ENCODE data around the gene CLCN7. TPM values are rescaled to one million over a fixed set of nuclear protein-coding genes. Genes with fewer than 3 reads are reported as not detected.

CLCN7 gene, protein sequence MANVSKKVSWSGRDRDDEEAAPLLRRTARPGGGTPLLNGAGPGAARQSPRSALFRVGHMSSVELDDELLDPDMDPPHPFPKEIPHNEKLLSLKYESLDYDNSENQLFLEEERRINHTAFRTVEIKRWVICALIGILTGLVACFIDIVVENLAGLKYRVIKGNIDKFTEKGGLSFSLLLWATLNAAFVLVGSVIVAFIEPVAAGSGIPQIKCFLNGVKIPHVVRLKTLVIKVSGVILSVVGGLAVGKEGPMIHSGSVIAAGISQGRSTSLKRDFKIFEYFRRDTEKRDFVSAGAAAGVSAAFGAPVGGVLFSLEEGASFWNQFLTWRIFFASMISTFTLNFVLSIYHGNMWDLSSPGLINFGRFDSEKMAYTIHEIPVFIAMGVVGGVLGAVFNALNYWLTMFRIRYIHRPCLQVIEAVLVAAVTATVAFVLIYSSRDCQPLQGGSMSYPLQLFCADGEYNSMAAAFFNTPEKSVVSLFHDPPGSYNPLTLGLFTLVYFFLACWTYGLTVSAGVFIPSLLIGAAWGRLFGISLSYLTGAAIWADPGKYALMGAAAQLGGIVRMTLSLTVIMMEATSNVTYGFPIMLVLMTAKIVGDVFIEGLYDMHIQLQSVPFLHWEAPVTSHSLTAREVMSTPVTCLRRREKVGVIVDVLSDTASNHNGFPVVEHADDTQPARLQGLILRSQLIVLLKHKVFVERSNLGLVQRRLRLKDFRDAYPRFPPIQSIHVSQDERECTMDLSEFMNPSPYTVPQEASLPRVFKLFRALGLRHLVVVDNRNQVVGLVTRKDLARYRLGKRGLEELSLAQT
- 10 to 100 TPM; 36.6 to 42.1 (median 39.4) TPM for polyA plus RNA-seq (ENCODE audit: insufficient read length in 3 of 3)

DNA sequence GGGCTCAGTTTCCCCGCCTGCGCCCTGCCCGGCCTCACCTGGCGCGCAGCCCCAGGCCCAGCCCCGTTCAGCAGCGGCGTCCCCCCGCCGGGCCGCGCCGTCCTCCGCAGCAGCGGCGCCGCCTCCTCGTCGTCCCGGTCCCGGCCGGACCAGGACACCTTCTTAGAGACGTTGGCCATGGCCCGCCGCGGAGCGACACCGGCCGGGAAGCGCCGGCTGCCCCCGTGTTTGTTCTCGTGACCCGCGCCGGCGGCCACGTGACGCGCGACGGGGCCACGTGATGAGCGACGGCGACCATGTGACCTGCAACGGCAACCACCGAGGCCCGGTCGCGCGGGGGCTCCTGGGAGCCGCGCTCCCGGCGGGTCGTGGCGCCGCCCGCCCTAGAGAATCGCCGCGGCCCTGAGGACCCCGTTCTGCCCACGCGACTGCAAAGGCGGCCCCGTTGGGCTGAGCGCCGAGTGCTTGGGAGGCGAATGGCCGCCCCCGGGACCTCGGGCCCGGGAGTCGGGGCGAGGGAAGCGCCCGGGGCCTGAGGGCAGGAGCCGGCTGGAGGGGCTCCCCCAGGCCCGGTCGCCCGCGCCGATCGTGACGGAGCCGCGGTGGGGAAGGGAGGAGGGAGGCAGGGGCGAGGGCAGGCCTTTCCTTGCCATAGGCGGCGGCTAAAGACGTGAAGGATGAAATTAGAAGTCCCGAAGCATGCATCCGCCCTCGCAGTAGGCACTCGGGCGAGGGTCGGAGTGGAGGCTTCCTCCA, at the start of gene CLCN7:
CLCN7 (minus strand) TSS at position 233 of the 756 bp plus-strand sequence; CDS start at position 179, 54 bp downstream.
- DNase-seq (ENCODE audit: low read depth in 3 of 3, low spot score in 2 of 3): peak in 2 of 3 donors; percentile 64 to 71

DNA sequence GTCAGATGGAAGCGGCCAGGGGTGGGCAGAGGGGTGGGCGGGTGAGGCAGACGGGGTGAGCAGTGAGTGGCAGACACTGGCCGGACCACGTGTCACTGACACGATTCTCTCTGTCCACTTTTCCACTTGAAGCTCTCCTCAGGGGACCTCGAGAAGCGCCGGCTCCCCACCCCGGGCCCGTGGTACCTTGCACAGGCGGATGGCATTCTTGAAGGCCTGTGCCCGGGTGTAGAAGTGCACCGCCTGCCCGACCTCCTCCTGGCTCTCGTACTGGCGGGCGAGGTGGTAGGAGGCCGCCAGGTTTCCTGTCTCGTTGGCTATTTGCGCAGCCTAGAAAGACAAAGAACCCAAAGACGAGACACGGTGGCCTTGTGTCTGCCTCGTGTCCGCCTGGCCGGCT, 49.5 kb upstream of the CLCN7 start:
- no peak for DNase-seq (ENCODE audit: low read depth in 3 of 3, low spot score in 2 of 3)

DNA sequence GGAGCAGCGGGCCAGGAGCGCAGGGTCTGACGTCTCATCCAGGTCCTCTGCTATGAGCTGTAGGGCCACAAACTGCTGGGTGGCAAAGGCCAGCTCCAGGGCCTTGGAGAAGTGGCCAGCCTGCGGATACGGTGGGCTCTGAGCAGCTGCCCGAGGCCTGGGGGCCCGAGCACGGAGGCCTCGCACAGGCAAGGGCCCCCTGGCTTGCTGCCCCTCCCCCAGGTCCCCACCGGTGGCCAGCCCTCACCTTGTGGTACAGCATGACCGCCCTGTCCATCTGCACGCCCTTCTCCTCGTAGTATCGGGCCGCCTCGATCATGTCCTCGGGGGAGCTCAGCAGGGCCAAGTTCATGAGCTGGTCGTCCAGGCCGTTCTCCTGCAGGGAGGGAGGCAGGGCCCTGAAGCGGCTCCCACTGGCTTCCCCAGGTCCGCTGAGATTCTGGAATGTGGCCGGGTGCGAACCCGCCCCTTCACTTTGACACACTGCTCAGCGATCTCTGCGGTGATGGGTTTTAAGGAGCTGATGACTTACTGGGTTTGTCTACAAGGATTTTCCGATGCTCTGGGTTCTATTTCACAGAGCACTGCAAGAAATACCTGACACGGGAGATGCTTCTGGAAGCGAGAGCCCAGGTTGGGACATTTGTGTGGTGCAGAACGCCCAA, 48.9 kb upstream of the CLCN7 start:
- no peak for DNase-seq (ENCODE audit: low read depth in 3 of 3, low spot score in 2 of 3)

DNA sequence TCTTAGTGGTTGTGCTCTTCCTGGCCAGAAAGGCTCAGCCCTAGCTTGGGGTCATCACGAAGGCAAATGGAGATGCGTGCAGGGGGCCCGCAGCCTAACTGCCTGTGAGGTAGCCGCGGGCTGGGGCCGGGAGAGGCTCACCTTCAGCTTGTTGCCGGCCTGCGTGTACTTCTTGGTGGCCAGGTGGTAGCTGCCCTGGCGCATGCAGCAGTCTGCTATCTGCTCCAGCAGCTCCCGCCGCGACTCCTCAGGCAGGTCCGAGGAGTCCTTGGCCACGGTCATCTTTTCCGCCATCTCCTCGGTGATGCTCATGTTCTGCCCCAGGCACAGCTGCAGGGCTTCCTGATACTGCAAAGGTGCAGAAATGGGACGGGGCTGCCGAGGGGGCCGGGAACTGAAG, 45.6 kb upstream of the CLCN7 start:
- no peak for DNase-seq (ENCODE audit: low read depth in 3 of 3, low spot score in 2 of 3)

DNA sequence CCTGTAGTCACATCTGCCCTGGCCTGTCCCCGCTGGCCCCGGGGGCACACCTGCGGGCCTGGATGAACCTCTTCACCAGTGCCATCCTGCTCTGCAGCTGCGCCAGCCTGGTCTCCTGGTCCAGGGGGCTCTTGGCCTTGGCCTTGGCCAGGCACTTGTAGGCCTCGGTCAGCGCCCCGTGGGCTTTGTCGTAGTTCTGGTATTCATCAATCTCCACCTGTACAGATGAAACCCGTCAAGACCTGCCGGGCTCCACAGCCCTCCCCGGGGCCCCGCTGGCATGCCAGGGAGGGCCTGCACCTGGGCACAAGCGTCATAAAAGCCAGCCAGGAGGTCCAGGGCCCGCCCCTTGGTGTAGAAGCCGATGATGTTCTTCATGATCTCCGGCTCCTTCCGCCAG, 45.0 kb upstream of the CLCN7 start:
- DNase-seq (ENCODE audit: low read depth in 3 of 3, low spot score in 2 of 3): no peak

DNA sequence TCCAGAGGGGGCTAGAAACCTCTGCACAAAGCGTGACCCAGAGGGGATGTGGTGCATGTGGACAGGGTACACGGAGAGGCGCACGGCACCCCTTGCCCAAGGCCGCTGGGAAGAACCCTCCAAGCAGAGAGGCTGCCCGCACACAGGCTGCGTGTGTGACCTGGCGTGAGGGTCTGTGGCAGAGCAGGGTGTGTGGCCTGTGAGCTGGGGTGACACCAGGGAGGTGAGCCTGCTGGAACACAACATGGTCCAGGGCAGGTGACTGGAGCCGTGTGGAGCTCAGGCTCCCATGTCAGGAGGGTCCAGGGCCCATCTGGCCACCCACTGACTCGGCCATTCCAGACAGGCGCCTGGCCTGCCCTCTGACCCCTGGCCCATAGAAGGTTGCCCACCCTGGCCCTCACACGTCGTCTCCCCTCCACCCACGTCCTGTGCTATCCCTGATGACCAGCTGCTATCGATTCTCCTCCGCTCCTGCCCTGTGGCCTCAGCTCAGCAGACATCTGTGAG, 43.9 kb upstream of the CLCN7 start:
- no peak for DNase-seq (ENCODE audit: low read depth in 3 of 3, low spot score in 2 of 3)

DNA sequence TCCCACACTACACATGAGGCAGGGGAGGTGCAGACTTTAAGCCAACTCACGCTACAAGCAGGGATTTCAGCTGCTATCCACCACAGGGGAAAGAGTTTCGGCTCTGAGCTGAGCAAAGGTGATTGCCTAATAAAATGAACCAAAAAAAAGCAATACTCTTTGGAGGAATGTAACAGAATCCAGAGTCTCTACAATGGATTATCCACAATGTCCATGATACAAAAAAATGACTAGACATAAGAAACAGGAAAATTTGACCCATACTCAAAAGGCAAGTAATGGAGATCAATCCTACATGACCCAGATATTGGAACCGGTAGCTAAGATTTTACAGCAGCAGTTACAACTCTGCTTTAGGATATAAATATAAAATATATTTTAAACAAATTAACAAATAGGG, 39.7 kb upstream of the CLCN7 start:
- no peak for DNase-seq (ENCODE audit: low read depth in 3 of 3, low spot score in 2 of 3)

DNA sequence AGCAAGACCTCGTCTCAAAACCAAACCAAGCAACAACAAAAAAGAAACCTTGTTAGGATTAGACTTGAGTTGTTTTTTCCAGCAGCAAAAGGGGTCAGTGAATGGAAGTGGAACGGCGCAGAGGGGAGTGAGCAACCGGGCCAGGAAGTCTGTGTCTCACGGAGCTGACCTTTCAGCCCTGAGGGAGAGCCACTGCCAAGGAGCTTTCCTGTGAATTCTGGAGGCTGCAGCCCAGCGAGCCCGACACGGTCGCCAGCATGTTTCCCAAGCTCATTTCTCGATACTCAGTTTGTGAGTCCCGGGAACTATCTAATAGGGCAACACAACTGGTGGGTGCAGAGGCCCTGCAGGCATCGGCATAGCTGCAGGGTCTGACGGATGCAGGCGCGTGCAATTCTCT, 37.9 kb upstream of the CLCN7 start:
- DNase-seq (ENCODE audit: low read depth in 3 of 3, low spot score in 2 of 3): no peak

DNA sequence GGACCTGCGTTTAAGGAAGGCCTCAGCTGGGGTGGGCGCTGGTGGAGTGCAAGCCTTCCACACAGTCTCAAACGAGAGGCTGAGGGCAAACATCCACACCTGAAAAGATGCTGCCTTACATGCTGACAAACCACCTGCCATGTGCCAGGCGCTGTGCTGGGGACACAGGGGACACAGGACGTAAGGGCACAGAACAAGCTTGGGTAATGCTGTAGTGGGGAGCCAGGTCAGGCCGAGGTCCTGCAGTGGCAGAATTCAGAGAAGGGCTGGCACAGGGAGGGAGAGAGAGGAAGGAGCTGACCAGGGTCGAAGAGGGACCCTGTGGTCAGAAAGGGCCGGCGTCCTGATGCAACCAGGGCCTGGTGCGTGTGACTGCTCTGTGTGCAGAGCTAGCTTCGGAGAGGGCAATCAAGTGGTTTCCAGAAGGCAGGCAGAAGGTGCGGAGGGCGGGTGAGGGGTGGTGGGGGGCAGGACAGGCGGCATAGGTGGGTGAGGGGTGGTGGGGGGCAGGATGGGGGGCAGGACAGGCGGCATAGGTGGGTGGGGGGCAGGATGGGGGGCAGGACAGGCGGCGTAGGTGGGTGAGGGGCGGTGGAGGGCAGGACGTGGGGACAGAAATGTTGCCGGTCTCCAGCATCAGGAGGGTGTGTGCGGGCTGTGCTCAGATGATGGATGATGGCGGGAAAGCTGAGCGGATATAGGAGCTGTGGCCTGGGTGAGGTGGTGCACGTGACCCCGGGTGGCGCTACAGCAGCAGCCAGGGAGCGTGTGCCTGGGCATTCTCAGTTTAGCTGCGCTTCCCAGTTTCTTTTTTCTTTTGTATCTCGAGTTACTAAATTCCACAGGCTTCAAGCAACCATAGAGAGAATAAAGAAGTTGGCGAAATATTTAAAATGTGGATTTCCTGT, 37.1 kb upstream of the CLCN7 start:
- DNase-seq (ENCODE audit: low read depth in 3 of 3, low spot score in 2 of 3): no peak

DNA sequence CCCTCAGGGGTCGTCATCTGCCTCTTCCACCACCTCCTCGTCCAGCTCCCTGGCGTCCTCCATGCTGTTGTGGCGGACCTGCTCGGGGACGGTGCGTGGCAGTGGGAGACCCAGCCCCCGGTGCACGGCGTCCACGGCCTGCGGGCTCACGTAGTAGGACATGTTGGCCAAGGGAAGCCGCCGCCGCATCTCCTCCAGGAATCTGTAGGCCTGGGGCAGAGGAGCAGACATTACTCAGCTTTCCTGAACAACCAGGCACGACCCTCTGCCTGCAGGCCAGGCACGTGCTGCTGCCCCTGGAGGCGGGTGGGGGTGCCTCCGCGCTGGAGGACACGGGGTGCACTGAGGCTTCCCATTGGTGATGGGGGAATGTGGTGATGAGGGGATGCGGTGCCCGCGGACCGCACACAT, 36.1 kb upstream of the CLCN7 start:
- DNase-seq (ENCODE audit: low read depth in 3 of 3, low spot score in 2 of 3): no peak

DNA sequence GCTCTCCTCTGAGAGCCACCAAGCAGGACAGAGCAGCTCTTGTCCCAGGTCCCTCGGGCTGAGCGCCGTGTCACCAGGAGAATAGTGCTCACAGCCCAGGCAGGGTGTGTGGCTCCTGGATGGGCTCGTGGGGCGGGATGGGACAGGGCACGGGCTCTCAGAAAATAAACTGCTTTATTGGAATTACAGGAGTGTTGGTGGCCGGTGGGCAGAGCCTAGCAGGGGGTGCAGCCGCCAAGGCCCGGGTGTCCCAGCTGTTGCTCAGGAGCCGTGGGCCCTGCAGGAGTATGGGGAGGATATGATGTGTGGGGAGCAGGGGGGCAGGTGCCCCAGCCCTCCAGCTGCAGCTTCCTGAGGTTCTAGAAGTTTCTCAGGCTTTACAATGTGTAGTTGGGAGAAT, 35.4 kb upstream of the CLCN7 start:
- DNase-seq (ENCODE audit: low read depth in 3 of 3, low spot score in 2 of 3): no peak

DNA sequence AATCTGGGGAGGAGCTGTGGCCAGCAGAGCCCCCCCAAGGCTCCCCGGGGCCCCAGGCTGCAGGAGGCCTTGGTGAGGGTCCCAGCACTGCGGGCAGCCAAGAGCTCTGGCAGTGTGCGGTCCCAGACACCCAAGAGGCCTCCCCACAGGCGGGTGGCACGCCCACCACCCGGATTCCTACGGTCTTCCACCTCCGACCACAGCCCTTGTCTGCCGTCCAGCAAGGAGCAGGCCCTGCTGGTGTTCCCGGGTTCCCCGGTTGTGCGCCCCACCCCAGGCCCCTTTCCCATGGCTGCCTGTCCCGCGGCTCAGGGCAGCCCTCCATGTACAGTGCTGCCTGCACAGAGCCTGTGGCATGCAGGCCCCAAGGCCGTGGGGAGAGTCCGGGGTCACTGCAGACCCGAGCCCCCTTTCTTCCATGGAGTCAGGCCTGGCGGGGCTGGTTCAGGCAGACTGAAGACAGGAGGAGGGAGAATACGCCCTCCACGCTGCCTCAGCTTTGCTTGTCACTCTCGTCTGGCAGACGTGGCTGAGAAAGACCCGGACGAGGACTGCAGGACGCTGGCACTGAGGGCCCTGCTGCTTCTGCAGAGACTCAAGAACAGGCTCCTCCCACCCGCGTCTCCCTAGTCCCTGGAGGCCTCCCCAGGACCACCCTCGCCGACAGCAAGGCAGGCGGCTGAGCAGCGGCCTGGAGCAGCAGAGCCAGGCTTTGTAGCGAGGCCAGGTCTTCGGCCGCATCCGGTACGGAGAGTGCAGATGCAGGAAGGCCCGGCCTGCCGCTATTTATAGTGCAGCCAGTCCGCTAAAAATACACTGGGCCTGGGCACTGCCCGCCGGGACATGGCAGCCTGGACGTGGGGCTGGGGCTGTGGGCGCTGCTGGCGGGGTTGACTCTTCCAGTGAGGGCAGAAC, 34.7 kb upstream of the CLCN7 start:
- no peak for DNase-seq (ENCODE audit: low read depth in 3 of 3, low spot score in 2 of 3)

DNA sequence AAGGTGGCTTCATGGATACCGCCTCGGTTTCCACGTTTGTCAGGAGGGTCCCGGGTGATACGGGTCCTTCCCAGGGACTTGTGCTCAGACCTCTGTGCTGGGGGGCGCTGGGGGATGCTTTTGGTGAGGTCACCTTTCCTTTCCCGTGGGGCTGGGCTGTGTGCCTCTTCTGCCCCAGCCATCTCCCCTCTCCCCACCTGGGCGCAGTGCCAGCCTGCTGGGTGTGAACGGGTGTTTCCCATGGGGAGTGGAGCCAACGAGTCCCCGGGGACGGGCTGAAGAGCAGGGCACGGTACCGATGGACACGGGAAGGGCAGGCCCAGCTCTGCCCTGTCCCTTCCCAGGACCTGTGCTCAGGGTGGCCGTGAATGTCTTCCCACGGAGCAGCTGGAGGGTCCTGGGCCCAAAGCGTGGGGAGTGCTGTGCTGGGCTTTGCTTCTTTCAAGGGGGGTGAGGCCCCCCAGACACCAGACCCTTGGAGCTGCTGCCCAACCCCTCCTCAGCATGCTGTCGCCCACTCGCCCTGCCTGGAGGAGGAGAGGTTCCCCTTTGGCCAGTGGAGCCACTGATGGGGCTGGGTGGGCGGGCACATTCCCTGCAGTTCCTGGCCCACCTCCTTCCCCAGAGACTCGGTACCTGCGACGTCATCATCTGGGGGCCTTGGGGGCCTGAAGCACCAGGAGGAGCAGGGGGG, 33.8 kb upstream of the CLCN7 start:
- no peak for DNase-seq (ENCODE audit: low read depth in 3 of 3, low spot score in 2 of 3)

DNA sequence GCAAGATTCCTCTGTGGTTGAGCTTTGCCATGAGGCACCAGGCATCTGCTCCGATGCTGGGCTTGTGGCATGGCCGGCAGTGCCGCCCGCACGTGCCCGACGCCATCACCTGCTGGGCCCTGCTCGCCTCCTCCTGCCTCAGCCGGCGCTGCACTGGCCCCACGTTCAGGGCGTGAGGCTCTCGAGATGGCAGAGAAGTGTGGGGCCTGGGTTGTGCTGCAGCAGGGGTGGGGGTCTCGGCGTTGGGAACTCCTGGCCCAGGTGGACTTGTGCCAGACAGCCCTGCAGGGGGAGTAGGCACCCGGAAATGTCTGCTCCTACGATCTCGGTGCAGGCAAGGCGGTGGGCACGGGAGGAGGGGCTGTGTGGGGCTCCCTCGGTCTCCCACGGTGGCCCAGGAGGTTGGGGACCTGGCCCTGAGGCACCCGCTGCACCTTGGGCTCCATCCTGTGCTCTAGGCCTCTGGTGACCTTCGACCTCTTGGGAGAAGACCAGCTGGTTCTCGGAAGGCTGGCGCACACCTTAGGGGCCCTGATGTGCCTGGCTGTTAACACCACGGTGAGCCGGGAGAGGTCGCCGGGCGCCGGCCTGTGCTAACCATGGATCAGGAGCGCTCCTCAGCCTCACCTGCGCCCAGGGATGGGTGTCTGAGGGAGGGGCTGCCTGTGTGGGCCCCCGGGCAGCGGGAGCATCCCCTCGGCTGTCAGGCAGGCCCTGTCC, 31.8 kb upstream of the CLCN7 start:
- DNase-seq (ENCODE audit: low read depth in 3 of 3, low spot score in 2 of 3): no peak

DNA sequence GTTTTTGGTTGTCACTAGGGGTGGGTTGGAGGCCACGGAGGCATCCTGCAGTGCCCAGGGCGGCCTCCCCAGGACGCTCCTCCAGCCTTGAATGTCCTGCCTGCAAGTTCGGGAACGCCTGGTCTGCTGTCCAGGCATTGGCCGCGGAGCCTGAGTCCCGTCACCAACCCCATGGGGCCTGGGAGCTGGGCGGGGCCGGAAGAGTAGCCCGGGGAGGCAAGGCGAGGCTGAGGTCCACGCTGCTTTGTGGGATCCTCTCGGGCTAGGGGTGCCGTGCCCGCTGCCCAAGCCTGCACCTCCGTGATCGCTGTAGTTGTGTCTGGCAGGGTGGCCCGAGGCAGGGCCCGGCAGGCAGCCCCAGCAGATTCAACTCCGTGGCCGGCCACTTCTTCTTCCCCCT, 31.1 kb upstream of the CLCN7 start:
- DNase-seq (ENCODE audit: low read depth in 3 of 3, low spot score in 2 of 3): no peak

DNA sequence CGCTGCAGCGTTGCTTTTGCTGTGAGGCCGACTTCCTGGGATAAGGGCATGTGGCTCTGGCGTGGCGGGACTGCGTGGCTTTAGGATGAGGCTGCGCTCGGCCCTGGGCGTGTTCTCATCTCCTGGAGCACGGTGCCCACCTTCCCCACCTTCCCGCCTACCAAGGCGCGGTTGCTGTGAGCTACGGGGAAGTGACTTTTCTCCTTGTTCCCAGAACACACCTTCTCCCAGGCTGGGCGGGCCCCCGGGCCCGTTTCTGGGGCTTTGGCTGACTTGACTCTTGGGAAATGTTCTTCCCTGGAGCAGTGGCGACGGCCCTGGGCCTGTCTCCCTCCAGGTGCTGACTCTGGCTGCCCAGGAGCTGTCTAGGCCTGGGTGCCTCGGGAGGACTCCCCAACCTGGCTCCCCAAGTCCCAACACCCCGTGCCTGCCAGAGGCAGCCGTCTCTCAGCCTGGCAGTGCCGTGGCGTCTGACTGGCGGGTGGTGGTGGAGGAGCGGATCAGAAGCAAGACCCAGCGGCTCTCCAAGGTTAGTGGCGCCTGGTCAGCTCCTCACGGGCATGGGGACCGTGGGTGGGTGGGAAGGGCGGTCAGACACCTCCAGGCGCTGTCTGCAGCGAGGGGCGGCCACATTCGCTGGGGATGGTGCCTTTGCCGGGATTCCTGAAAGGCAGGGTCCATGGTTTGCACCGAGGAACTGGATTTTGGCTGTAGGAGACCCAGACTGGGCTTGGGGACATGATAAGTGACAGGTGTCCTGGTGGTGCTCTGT, 30.4 kb upstream of the CLCN7 start:
- DNase-seq (ENCODE audit: low read depth in 3 of 3, low spot score in 2 of 3): no peak

Measured in right renal cortex interstitium (tissue), 3 donors.